Tibial nerve (tissue), 4 donors: Measurements from ENCODE around the gene CAPN8. TPM values are rescaled to one million over a fixed set of nuclear protein-coding genes. Genes with fewer than 3 reads are reported as not detected.

Experiments used
- DNase-seq, 2 donors: peaks; one replicate each; pipeline ENCODE4 v3.0.0-alpha.2; 2019; ENCODE audit warnings: low spot score in 2 of 2
- H3K27ac ChIP-seq, 4 donors: fragments of 200-600 bp; sonication (generic) in 3 of 4; one replicate each; pipeline ENCODE4 v1.5.1; 2017 to 2019; ENCODE audit warnings: mild to moderate bottlenecking in 1 of 4
- H3K27me3 ChIP-seq, 2 donors: fragments of 200-600 bp; sonication (generic) in 1 of 2; one replicate each; pipeline versions ENCODE4 v1.5.1 to v1.6.0; 2017 to 2019
- H3K36me3 ChIP-seq, 3 donors: fragments of 200-600 bp; sonication (generic); one replicate each; pipeline ENCODE4 v1.5.1; 2018 to 2019
- H3K4me1 ChIP-seq, 4 donors: fragments of 200-600 bp; sonication (generic) in 3 of 4; one replicate each; pipeline ENCODE4 v1.5.1; 2017 to 2019
- H3K4me3 ChIP-seq, 4 donors: fragments of 200-600 bp; sonication (generic) in 3 of 4; one replicate each; pipeline ENCODE4 v1.5.1; 2017 to 2019; ENCODE audit warnings: mild to moderate bottlenecking in 1 of 4, moderate library complexity in 1 of 4
- H3K9me3 ChIP-seq, 4 donors: fragments of 200-600 bp; sonication (generic) in 3 of 4; one replicate each; pipeline ENCODE4 v1.5.1; 2017 to 2019
- EP300 ChIP-seq, 2 donors: sonication (generic); formaldehyde crosslinking; IDR thresholded peaks; one replicate each; pipeline ENCODE4 v1.6.1; 2017; ENCODE audit warnings: antibody characterized with exemption in 2 of 2, mild to moderate bottlenecking in 1 of 2
- POLR2A ChIP-seq, 2 donors: fragments of 450-650 bp; IDR thresholded peaks; one replicate each; pipeline ENCODE4 v1.6.1; 2017; ENCODE audit warnings: antibody characterized with exemption in 2 of 2, mild to moderate bottlenecking in 2 of 2, moderate library complexity in 2 of 2
- WGBS, 2 donors: methylation state at CpG; one replicate each; pipeline ENCODE4 v1.1.5; 2018; 5-methylcytosine and 5-hydroxymethylcytosine counted together
- total RNA-seq, 4 donors: library from RNA; depleted of rRNA; stranded (reverse); fragments of >200 nt; gene quantifications; one replicate each; pipeline ENCODE4 v1.1.0, GENCODE V29; 2016
- TF ChIP-seq, protein P1 (sequence below), 5 experiments: fragments of 200-600 bp in 3 of 5; fragments of 450-650 bp in 2 of 5; sonication (generic) in 3 of 5; IDR thresholded peaks; one replicate each; pipeline ENCODE4 v1.5.1; 2016 to 2019; ENCODE audit warnings: antibody characterized with exemption in 5 of 5, mild to moderate bottlenecking in 3 of 5, moderate library complexity in 2 of 5

CAPN8 gene
- total RNA-seq, 4 donors from 2014 or later = not detected

- no peaks in the 10 kb centered on the region for H3K36me3 ChIP-seq
- DNase-seq = peak in 1 of 2 donors; percentile 29
- TF ChIP-seq POLR2A (IDR thresholded peaks at IDR 0.05) = no peak
- TF ChIP-seq, protein P1, sequence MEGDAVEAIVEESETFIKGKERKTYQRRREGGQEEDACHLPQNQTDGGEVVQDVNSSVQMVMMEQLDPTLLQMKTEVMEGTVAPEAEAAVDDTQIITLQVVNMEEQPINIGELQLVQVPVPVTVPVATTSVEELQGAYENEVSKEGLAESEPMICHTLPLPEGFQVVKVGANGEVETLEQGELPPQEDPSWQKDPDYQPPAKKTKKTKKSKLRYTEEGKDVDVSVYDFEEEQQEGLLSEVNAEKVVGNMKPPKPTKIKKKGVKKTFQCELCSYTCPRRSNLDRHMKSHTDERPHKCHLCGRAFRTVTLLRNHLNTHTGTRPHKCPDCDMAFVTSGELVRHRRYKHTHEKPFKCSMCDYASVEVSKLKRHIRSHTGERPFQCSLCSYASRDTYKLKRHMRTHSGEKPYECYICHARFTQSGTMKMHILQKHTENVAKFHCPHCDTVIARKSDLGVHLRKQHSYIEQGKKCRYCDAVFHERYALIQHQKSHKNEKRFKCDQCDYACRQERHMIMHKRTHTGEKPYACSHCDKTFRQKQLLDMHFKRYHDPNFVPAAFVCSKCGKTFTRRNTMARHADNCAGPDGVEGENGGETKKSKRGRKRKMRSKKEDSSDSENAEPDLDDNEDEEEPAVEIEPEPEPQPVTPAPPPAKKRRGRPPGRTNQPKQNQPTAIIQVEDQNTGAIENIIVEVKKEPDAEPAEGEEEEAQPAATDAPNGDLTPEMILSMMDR (IDR thresholded peaks at IDR 0.05) = no peak
- no peak for TF ChIP-seq EP300 (IDR thresholded peaks at IDR 0.05)
- H3K9me3 ChIP-seq = no peaks in the 10 kb centered on the region
- no peak overlapping the region for H3K4me3 ChIP-seq
- peaks cover 0 to 48% (median 17%) of the 10 kb centered on the region in 4 donors for H3K4me1 ChIP-seq
- H3K27ac ChIP-seq = peak overlapping the region in 3 of 4 donors; percentile 44 to 91 (median 72)
- H3K27me3 ChIP-seq = no peaks in the 10 kb centered on the region
- WGBS, 2 donors = 56 to 62% methylated on average over 12 of the region's 12 CpGs
Observed at GRCh38 chr1:223706077-223706973, 40.8 kb upstream of the CAPN8 start.

DNA sequence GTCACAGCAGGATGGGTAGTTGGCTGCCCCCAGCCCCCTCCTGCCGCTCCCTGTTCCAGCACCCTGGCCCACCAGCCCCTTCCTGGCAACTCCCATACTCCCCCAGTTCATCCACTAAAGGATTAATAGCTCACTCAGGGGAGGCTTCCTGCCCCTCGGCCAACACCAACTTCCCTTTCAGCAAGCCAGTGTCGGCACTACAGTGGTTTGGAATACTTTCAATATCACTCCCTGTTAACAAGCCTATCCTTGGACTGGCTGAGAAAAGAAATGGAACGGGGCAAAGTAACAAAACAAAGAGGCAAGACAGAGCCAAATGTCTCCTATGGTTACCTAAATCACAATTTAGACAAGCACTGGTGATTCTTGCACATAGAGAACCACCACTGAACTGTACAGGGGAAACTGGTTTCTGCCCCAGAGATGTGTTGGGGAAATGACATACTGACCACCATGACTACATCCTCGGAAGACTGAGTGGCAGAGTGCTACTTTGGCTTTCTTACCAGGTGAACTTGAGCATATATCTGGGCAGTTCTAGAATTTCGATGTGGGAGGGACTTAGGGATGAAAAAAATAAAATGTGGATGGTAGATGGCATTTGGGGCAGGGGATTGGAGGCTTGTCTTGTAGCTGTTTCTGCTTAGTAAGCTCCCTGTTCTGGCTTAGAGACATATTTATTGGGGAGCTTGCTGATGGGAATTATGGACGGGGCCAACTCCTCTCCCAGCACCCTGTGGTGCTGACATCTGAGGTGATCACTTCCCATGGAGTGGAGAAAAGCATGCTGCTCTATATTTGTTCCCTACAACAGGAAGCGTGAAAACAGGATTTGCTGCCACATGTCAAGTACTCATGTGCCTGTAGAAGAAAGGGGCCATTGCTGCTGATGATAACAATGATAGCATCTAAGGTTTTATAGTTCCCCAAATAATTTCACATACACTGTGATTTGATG, 39.7 kb upstream of the CAPN8 start:
- no peaks in the 10 kb centered on the region for H3K9me3 ChIP-seq
- peaks cover 0 to 54% (median 22%) of the 10 kb centered on the region in 4 donors for H3K4me1 ChIP-seq
- H3K27ac ChIP-seq = peak overlapping the region in 3 of 4 donors; percentile 10 to 91 (median 36)
- H3K36me3 ChIP-seq = no peaks in the 10 kb centered on the region
- H3K4me3 ChIP-seq = no peak overlapping the region
- 52 to 59% methylated on average over 8 of the region's 8 CpGs for WGBS, 2 donors
- H3K27me3 ChIP-seq = no peaks in the 10 kb centered on the region
- no peak for DNase-seq
- TF ChIP-seq EP300 (IDR thresholded peaks at IDR 0.05) (no peak), POLR2A (IDR thresholded peaks at IDR 0.05) (no peak)
- TF ChIP-seq, protein P1 (IDR thresholded peaks at IDR 0.05) = no peak

GRCh38 chr1:223703668-223704013, 38.1 kb upstream of the CAPN8 start:
- no peaks in the 10 kb centered on the region for H3K36me3 ChIP-seq
- no peak overlapping the region for H3K4me3 ChIP-seq
- H3K27ac ChIP-seq = no peak overlapping the region
- peaks cover 0 to 61% (median 24%) of the 10 kb centered on the region in 4 donors for H3K4me1 ChIP-seq
- WGBS, 2 donors = 68 to 75% methylated on average over 1 of the region's 1 CpG
- no peak for DNase-seq
- no peaks in the 10 kb centered on the region for H3K27me3 ChIP-seq
- no peaks in the 10 kb centered on the region for H3K9me3 ChIP-seq
- TF ChIP-seq EP300 (IDR thresholded peaks at IDR 0.05) (no peak), POLR2A (IDR thresholded peaks at IDR 0.05) (no peak)
- TF ChIP-seq, protein P1 (IDR thresholded peaks at IDR 0.05) = no peak

DNA sequence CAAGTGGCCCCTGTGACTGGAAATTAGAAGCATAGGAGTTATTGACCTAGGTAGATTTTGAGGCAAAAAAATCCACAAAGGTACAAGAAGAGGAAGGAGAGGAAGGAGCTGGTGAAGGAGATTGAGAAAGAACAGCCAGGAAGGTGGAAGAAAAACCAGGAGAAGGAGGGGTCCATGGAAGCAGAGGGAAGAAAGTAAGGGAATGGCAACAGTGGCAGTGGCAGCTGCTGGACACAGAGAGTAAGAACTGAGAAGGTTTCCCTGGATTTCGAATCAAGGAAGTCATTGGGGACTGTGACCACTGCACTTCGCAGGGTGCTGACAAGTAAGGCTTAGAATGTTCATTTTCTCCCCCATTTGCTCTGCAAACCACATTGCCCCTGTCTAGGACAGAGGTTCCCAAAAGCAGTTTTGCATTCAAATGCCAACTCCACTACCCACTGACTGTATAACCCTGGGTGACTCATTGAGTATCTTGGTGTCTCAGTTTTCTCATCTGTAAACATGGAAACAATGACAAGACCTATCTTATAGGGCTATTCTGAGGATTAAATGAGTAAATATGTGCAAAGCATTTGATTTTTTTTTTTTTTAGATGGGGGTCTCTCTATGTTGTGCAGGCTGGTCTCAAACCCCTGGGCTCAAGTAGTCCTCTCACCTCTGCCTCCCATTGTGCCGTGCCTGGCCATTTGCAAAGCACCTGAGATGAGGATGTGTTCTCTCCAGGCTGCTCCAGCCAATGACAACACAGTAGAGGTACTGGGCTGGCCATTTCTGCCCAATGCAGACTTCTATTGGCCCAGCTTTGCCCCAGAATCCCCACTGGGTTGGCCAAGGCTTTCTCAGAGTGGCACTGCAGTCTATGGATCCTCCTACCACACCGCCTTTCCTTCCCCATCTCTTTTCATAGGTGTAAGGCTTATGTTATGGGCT, 37.5 kb upstream of the CAPN8 start:
- Histone ChIP-seq H3K27me3 (no peaks in the 10 kb centered on the region), H3K27ac (peak overlapping the region in 1 of 4 donors; percentile 19), H3K4me3 (no peak overlapping the region), H3K9me3 (no peaks in the 10 kb centered on the region), H3K4me1 (peaks cover 0 to 63% (median 21%) of the 10 kb centered on the region in 4 donors), H3K36me3 (no peaks in the 10 kb centered on the region)
- TF ChIP-seq, protein P1 (IDR thresholded peaks at IDR 0.05) = no peak
- no peak for TF ChIP-seq EP300 (IDR thresholded peaks at IDR 0.05)
- TF ChIP-seq POLR2A (IDR thresholded peaks at IDR 0.05) = no peak
- 82 to 90% methylated on average over 4 of the region's 4 CpGs for WGBS, 2 donors
- no peak for DNase-seq
